Stimulated activated CD4-positive, alpha-beta T cell treated with anti-CD3 and anti-CD28 coated beads, Interleukin-2, amount 100 ng/mL, for 4 hours (primary cell): Measurements from ENCODE around the gene AHSP.
"Not testable (repeated sequence)": the region's sequence is repeated elsewhere in the genome, so short reads cannot be mapped to it uniquely, and the experiment has no call there.

Experiments used
- DNase-seq: peaks from one replicate; pipeline ENCODE4 v3.0.0-alpha.2; 2020; ENCODE audit warnings: low read depth

The AHSP gene

GRCh38 chr16:31501226-31501965 lies 26.3 kb upstream of the AHSP start:
- no peak for DNase-seq

DNA sequence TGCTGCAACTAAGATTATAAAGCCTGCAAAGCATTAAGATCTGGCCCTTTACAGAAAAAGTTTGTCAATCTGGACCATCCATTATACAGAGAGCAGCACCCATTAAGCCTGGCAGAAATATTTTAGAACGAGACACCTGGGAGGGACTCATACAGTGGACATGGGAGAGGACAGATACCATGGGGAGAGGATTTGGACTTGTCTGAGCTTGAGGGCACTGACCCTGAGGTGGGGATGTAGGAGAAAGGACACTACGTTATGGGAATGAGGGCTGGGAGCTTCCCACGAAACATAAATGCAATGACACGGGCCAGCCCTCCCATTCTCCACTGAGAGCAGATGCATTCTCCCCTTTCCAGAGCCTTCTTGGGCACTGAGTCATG lies 25.7 kb upstream of the AHSP start:
- no peak for DNase-seq

- no peak for DNase-seq
Measured at GRCh38 chr16:31502981-31503380, 24.7 kb upstream of the AHSP start.

DNA sequence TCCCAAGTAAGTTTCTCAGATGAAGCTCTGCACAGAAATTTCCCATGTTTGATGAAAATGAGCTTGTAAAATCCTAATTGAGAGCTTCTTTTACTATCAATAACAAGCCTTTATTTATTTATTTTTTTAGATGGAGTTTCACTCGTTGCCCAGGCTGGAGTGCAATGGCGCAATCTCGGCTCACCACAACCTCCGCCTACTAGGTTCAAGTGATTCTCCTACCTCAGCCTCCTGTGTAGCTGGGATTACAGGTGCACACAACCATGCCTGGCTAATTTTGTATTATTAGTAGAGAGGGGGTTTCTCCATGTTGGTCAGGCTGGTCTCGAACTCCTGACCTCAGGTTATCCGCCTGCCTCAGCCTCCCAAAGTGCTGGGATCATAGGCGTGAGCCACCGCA lies 24.1 kb upstream of the AHSP start:
- not testable (repeated sequence) for DNase-seq

DNA sequence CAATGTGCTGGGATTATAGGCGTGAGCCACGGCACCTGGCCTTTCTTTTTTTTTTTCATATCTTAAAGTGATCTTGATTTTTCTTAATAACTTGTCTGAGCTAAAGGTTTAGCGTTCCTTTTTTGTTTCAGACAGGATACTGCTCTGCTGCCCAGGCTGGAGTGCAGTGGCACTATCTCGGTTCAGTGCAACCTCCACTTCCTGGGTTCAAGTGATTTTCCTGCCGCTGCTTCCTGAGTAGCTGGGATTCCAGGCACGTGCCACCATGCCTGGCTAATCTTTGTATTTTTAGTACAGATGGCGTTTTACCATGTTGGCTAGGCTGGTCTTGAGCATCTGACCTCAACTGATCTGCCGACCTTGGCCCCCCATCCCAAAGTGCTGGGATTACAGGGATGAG lies 23.5 kb upstream of the AHSP start:
- DNase-seq: no peak

- no peak for DNase-seq
Measured at GRCh38 chr16:31505483-31505882, 22.2 kb upstream of the AHSP start.

DNA sequence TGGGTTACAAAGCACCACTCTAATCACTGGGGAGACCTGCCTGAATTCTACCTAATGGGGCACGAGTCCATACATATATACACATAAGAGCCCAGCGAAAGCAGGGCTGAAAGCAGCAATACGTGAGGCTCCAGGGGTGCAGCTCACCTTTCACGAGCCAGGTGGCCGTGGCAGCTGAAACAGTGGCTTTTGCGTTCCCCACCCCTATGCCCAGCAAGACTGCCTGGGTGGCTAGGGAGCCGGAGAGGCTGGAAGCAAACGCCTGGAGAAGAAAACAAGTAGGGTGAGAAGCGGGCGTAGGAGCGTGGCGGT lies 20.1 kb upstream of the AHSP start:
- no peak for DNase-seq

- peak; percentile 71 for DNase-seq
Measured at GRCh38 chr16:31507929-31508705, 19.6 kb upstream of the AHSP start, which contains the start of gene RUSF1. Gene RUSF1, minus strand, starts transcription at chr16:31508391. Its CDS starts 18 bp downstream, at chr16:31508373.

- DNase-seq: no peak
Measured at GRCh38 chr16:31508706-31509195, 18.9 kb upstream of the AHSP start.

DNA sequence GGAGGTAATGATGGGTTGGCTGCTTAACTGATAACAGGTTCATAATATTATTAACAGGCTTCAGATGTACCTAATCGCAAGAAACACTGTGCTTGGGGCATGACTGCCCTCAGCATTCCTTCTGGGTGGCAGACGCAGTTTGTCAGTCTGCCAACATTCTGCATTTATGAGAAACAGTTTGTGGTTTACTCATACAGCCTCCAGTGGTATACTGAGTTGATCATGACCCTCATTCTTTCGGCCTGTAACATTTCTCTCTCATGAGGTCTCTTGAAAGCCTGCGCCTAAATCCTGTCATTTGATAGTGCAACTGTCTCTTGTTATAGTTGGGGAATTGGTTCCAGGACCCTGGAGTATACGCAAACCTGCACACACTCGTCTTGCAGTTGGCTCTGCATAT lies 14.6 kb upstream of the AHSP start:
- no peak for DNase-seq

DNA sequence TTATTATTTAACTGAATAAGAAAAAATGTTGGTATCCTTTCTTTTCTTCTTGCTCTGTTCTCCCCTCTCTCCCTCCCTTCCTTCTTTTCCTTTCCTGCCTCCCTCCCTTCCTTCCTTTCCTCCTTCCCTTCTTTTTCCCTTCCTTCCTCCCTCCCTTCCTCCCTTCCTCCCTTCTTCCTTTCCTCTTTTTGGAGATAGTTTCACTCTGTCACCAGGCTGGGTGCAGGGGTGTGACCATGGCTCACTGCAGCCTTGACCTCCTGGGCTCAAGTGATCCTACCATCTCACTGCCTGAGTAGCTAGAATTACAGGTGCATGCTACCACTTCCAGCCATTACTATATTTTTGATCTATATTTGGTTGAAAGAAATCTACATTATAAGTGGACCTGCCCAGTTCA lies 13.8 kb upstream of the AHSP start:
- DNase-seq: no peak

GRCh38 chr16:31517800-31518402 lies 9.8 kb upstream of the AHSP start:
- no peak for DNase-seq

DNA sequence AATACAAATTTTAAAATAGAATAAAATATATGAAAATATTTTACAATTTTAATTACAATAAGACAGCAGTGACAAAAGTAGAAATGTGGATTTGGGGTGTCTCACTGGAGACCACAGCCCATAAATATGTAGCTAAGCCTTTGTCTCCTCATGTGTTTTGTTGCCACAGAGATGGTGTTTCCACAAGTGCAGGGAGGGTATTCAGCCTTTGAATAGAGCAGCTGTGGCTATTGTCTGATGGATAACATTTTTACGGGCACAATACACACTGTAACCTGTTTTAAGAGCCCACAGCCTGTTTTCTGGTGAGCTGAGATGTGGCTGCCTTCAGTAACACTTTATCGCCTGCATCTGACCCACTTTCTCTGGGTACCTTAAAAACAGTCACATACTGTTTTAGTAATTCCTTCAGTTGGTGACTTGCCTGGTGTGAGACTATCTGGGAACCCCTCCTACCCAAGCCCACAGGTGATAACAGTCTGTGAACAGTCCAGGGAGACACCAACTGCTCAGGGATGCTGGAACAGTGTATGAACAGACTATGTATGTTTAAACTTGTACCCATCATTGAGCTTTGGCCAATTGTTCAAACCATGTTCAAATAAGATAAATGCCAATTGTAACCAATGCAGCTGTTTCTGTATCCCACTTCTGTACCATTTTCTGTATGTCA lies 7.8 kb upstream of the AHSP start:
- no peak for DNase-seq

GRCh38 chr16:31521368-31521767 lies 6.3 kb upstream of the AHSP start:
- no peak for DNase-seq

DNA sequence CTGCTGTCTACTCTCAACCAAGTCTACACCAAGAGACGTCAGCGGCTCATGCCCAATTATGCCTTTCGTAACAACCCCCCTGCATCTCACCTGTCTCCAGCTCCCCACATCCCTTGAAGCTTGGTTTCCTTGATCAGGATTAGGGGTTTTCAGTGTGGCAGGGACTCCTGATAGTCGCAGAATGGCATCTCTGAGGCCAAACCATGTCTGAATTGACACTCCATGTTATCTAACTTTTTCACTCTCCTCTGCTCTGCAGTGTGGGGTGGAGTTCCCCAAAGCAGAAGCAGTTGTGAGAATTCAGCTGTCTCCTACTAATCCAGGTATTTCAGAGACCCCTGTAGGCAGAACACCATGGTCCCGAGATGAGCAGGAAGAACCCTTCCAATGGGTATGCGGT lies 5.6 kb upstream of the AHSP start:
- DNase-seq: no peak

- DNase-seq: not testable (repeated sequence)
Measured at GRCh38 chr16:31523768-31524167, 3.9 kb upstream of the AHSP start.

DNA sequence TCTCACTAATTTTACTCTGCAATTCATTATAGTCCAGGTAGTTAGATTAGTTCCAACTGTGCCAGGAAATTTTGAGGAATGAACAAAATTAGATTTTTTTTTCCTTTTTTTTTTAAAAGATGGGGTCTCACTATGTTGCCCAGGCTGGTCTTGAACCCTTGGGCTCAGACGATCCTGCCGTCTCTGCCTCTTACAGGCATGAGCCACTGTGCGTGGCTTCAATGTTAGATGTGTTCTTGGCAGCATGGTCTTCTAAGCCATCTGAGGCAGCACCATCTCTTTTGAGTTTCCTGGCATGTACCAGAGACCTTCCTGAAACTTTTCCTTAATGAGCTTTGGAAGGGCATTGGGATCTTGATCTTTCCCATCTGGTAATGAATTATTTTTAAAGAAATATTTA lies 2.6 kb upstream of the AHSP start:
- no peak for DNase-seq

DNA sequence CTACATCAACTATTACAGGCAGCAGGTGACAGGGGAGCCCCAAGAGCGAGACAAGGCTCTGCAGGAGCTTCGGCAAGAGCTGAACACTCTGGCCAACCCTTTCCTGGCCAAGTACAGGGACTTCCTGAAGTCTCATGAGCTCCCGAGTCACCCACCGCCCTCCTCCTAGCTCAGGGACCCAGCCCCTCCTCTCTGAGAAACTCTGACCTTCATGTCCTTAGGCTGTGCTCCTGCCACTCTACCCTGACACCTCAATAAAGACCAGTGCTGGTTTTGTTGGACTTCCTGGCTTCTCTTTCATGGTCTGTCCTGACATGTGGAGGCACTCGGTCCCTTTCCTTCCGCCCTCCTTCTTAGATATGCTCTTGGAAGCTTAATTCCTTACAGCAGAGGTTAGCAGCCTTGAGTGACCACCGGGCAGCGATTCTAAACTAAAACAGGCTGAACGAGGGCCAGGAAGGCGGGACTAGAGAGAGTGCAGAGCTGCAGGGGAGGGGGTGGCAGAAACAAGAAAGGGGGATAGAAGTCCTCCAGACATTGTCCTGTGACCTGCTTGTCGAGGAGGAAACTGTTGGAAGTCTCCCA lies 915 bp downstream of the AHSP start:
- DNase-seq: no peak

GRCh38 chr16:31529108-31529936 lies 1.6 kb downstream of the AHSP start:
- peak; percentile 31 for DNase-seq

GRCh38 chr16:31529937-31530312 lies 2.2 kb downstream of the AHSP start:
- no peak for DNase-seq

DNA sequence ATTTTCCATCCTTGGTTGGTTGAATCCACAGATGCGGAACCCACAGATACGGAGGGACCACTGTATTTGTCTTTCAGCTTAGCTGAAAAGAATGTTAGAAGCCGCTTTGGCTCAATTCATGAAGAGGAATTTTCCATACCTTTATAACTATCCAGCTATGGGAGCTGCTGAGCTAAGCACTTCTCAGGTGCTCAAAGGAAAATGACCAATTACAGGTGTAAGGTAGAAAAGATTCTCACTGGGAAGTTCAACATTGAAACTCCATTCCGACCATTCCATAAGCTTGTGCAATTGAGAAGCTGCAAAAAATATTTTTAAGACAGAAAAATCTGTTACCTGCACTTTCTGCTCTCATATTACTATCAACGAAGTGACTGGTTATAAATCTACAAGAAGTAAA lies 2.7 kb downstream of the AHSP start:
- DNase-seq: no peak
